ENCODE measurements around the gene FUNDC2.

FUNDC2 gene

GRCh38 chrX:155056877-155057792 is 30.5 kb downstream of the FUNDC2 start (continued):
- TF ChIP-seq TRIM28 (IDR thresholded peaks at IDR 0.05; ENCODE audit: borderline replicate concordance, low read length), result no peak
- TF ChIP-seq TSHZ1 (tag by site-specific recombination; IDR thresholded peaks at IDR 0.05; ENCODE audit: borderline replicate concordance), result no peak
- TF ChIP-seq ZNF2 (tag by site-specific recombination; IDR thresholded peaks at IDR 0.05), result peak; percentile 55; the same call in 1 of the 2 replicates
- TF ChIP-seq ZNF600 (tag by site-specific recombination; IDR thresholded peaks at IDR 0.05), result peak; percentile 78

- H3K36me3 ChIP-seq (ENCODE audit: control insufficient read depth in 2 of 2, insufficient read depth in 1 of 2, low read length in 2 of 2), result peaks cover 7 to 22% of the 10 kb centered on the region in 2 experiments
- H3K27ac ChIP-seq (ENCODE audit: extremely low read depth, low read depth, low read length), result no peak overlapping the region
- H3K4me1 ChIP-seq (ENCODE audit: control insufficient read depth, insufficient read depth, low read length), result no peaks in the 10 kb centered on the region
- no peaks in the 10 kb centered on the region for H3K9me3 ChIP-seq (ENCODE audit: control insufficient read depth, insufficient read depth, low read depth, low read length)
- TF ChIP-seq ZNF701 (tag by site-specific recombination; IDR thresholded peaks at IDR 0.05) (no peak), ZNF792 (tag by site-specific recombination; IDR thresholded peaks at IDR 0.05) (no peak), ZNF174 (tag by site-specific recombination; IDR thresholded peaks at IDR 0.05) (no peak), ZNF658 (tag by site-specific recombination; IDR thresholded peaks at IDR 0.05) (no peak), ZNF837 (tag by site-specific recombination; IDR thresholded peaks at IDR 0.05) (no peak), ZNF518A (tag by site-specific recombination; conservative IDR thresholded peaks at IDR 0.05; ENCODE audit: low read depth) (no peak), GLIS2 (tag by site-specific recombination; IDR thresholded peaks at IDR 0.05) (no peak), ZBTB8A (tag by site-specific recombination; IDR thresholded peaks at IDR 0.05) (no peak), ZNF707 (tag by site-specific recombination; IDR thresholded peaks at IDR 0.05) (no peak)
- CTCF ChIA-PET, result interaction anchor here (0.6 to 2.7 kb wide), 6 partner anchors 13 to 144 kb away, joined by 3 to 9 read pairs (median 4); no protein-coding TSS in a partner anchor
- POLR2A ChIA-PET, result interaction anchor here (1.0 kb wide), 1 partner anchor 35 kb away, joined by 3 read pairs; the partner anchor contains the start of gene FUNDC2
- no peak overlapping the region for H3K4me3 ChIP-seq (ENCODE audit: low read depth, low read length)
These were observed 35.1 kb downstream of the FUNDC2 start for GRCh38 chrX:155061760-155062159.
